ENCODE data around the gene PAPPA.

The PAPPA gene

DNA sequence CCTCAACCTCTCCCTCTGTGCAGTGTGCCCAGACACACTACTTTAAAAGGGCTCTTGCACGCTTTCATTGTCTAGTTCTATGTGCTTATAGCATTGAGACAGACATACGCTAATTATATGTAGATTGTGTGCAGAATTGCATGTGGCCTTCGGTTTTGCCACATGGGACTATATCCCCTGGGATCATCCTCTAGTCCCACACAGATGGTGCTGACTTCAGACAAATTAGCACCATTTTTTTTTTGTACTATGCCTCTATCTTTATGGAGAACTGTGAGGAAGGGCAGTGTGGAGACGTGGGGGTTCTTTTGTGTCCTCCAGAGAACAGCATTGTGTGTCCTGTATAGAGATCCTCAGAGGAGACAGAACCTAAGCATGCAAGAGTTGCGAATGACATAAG, 29.3 kb downstream of the PAPPA start:
- H3K9me3 Mint-ChIP-seq: no peaks in the 10 kb centered on the region
- no peaks in the 10 kb centered on the region for H3K36me3 Mint-ChIP-seq (ENCODE audit: low read depth)
- no peaks in the 10 kb centered on the region for H3K27me3 Mint-ChIP-seq
- DNase-seq: no peak
- H3K4me3 Mint-ChIP-seq: no peak overlapping the region
- no peaks in the 10 kb centered on the region for H3K4me1 Mint-ChIP-seq (ENCODE audit: low read depth)
- H3K27ac Mint-ChIP-seq: no peak overlapping the region

DNA sequence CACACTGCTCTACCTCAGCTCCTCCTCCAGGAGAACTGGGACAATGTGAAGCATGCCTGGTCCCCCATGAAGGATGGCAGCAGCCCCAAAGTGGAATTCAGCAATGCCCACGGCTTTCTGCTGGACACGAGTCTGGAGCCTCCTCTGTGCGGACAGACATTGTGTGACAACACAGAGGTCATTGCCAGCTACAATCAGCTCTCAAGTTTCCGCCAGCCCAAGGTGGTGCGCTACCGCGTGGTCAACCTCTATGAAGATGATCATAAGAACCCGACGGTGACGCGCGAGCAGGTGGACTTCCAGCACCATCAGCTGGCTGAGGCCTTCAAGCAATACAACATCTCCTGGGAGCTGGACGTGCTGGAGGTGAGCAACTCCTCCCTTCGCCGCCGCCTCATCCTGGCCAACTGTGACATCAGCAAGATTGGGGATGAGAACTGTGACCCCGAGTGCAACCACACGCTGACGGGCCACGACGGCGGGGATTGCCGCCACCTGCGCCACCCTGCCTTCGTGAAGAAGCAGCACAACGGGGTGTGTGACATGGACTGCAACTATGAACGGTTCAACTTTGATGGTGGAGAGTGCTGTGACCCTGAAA, 34.1 kb downstream of the PAPPA start:
- Mint-ChIP-seq H3K9me3 (no peaks in the 10 kb centered on the region), H3K36me3 (ENCODE audit: low read depth) (no peaks in the 10 kb centered on the region), H3K4me1 (ENCODE audit: low read depth) (no peaks in the 10 kb centered on the region)

DNA sequence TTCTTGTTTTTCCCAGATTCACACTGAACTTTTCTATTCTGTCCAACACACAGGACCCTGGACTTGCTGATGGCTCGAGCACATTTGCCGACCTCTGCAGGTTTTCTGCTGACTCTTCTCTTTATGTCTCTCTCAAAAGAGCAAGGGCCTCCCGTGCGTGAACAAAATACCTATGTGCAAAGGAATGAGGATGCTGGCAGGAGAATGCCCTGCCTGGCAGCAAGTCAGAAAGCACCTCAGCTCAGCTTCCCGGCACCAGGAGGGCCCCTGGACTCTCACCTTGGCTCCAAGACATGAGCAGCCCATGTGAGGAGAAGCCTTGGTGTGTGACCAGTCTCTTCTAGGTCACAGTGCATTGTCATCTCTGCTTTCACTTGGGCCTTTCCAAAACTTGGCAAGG, 36.1 kb downstream of the PAPPA start:
- Mint-ChIP-seq H3K9me3 (no peaks in the 10 kb centered on the region), H3K36me3 (ENCODE audit: low read depth) (no peaks in the 10 kb centered on the region), H3K4me1 (ENCODE audit: low read depth) (no peaks in the 10 kb centered on the region), H3K27ac (no peak overlapping the region), H3K27me3 (no peaks in the 10 kb centered on the region), H3K4me3 (no peak overlapping the region)
- DNase-seq: no peak

More for the DNA sequence above, 34.1 kb downstream of the PAPPA start:
- Mint-ChIP-seq H3K27me3 (no peaks in the 10 kb centered on the region), H3K27ac (no peak overlapping the region), H3K4me3 (no peak overlapping the region)
- DNase-seq: no peak

DNA sequence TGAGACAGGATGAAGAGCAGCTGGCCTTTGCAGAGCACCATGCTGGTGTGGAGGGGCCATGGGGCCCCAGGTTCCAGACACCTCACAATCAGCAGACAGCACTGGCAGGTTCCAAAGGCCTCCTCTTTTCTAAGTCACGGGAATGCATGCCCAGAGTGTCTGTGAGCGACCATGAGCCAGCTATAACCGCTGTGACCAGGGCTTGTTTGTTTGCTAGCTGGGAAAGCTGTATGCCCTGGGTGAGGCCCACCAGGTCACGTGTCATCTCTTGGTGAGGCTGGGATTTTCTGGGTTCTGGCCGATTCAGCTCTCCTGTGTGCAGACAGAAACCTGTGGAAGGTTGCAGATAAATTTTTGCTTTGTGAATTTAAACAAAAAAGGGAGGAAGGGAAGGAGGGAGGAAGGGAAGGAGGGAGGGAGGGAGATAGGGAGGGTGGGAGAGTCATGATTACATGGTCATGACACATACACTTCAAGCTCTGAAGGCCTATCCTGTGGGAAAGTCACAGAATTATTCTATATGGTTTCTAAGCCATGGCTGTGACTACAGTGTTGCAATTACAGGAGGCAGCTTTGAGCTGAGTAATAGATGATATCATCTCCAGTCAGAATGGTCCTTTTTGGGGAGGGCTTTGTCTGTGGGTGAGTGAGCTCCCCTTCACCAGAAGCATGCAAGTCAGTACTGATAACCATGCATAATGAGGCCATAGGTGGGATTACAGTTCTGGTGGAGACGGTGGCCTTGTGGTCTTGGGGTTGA, 37.2 kb downstream of the PAPPA start:
- Mint-ChIP-seq H3K27me3 (no peaks in the 10 kb centered on the region), H3K36me3 (ENCODE audit: low read depth) (no peaks in the 10 kb centered on the region), H3K4me3 (no peak overlapping the region), H3K27ac (no peak overlapping the region), H3K4me1 (ENCODE audit: low read depth) (no peaks in the 10 kb centered on the region), H3K9me3 (no peaks in the 10 kb centered on the region)
- no peak for DNase-seq

DNA sequence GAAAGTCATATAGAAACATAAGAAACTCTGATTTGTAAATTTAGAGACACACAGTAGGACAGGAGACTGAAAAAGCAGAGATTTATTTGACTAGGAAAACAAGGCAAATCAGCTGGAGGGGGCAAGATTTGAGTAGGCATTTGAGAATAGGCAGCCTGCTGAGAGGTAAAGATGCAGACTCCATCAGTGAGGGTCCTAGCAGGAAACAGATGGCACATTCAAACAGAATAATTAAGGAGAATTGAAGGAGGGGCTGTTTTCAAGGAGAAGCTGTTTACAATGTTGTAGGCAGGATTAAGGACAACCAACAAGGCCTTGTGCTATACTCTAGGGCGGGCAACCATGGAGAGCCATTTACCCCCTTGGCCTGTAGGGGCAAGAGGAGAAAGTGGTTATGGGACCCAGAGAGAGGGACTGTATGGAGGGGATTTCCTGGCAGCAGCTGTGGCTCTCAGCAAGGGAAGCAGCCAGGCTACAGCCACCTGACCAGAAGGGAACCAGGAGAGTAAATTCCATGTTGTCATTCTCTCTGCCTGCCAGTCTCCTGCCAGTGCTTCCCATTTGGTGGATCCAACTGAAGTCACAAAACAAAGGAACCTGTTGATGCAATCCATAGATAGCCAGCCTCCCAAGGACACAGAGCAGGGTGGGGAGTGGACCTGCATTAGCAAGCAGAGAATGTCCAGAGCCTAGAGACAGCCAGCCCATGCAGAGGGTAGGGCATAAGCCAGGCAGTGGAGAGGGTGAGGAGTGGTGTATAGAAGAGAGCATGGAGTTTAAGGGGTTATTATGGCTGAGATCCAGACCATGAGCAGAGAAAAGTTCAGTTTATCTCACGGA, 38.2 kb downstream of the PAPPA start:
- Mint-ChIP-seq H3K36me3 (ENCODE audit: low read depth) (no peaks in the 10 kb centered on the region), H3K27me3 (no peaks in the 10 kb centered on the region), H3K27ac (no peak overlapping the region), H3K4me1 (ENCODE audit: low read depth) (no peaks in the 10 kb centered on the region), H3K4me3 (no peak overlapping the region), H3K9me3 (no peaks in the 10 kb centered on the region)
- DNase-seq: no peak

DNA sequence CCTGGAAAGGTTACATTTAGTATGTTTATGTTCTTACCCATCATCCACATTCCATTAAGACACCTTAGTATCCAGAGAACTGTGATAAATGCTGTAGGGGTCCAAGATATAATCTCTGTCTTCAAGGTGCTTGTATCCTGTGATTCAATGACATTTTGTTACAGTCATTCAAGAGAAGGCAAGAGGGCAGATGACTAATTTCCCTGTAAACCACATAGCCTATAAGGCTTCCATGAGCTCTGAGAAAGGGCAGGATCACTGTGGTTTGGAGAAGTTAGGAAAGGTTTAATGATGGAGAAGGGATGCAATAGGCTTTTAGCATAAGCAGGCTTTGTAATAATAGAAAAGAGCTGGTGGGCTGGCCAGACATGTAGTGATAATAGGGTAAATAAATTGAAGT, 40.0 kb downstream of the PAPPA start:
- Mint-ChIP-seq H3K27ac (no peak overlapping the region), H3K4me3 (no peak overlapping the region), H3K9me3 (no peaks in the 10 kb centered on the region), H3K4me1 (ENCODE audit: low read depth) (no peaks in the 10 kb centered on the region), H3K27me3 (no peaks in the 10 kb centered on the region), H3K36me3 (ENCODE audit: low read depth) (no peaks in the 10 kb centered on the region)
- DNase-seq: no peak

DNA sequence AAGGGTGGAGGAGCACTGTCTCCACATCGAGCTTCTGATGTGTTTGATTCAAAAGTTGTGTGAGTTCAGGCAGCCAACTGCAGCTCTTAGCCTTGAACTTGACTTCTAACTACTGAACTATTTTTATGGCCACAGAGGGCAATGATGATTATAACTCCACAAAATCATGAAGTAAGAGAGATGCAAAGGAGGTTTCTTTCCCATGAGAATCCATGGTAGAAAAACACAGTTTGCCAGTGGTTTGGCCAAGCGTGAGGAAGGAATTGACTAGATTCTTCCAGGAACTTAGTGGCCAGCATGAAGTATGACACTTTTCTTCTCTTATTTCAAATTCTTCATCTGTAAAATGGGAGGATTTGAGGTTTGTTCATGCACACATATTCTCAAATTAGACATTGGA, 43.2 kb downstream of the PAPPA start:
- Mint-ChIP-seq H3K27me3 (no peaks in the 10 kb centered on the region), H3K9me3 (no peaks in the 10 kb centered on the region), H3K27ac (no peak overlapping the region), H3K4me1 (ENCODE audit: low read depth) (no peaks in the 10 kb centered on the region), H3K36me3 (ENCODE audit: low read depth) (no peaks in the 10 kb centered on the region), H3K4me3 (no peak overlapping the region)
- DNase-seq: no peak

DNA sequence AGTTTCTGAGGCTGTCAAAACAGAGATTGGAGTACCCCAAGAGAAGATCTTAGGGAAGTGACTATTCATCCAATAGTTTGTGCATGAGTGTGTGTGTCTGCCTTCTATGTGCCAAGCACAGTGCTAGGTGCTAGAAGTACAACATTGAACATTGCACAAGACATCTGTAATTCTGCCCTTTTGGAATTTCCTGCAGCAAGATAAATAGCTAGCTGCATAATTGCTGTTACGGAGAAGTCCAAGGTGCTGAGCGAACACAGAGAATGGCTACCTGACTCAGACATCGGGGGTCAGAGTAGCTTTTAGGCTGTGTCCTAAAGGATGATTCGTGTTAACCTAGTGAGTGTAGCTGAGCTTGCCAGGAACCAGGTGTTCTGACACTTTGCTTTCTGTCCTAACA, 44.8 kb downstream of the PAPPA start:
- Mint-ChIP-seq H3K27ac (no peak overlapping the region), H3K9me3 (no peaks in the 10 kb centered on the region)

DNA sequence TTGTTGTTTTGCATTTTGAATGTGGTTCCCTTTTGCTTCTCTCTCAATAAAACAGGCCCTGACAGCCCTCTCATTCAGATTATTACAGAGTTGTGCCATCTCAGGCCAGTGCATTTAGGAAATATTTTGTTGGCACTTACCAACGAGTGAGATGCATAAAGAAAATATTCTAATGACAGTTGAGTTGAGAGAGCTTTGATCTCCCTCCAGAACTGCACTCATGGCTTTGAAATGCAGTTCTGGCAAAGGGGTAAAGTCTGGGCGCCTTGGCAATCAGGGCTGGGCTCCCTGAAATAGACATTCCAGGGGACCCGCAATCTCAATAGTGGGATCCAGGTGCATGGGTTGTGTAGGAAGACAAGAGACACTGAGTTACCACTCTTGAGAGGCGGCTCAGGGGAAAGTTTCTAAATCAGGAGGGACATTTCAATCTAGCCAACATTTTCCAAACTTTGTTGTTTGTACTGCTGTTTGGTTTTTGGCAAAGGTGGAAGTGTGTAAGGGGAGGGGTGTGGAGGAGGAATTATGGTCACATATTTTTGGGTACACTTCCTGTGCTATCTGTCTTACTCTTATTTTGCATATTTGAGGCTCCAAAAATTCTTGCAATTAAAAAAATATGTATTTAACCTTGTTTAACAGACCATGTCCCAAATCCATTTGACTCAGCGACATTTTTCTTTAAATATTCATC, 48.8 kb downstream of the PAPPA start:
- no peaks in the 10 kb centered on the region for H3K36me3 Mint-ChIP-seq (ENCODE audit: low read depth)
- DNase-seq: no peak
- no peak overlapping the region for H3K4me3 Mint-ChIP-seq
- H3K27ac Mint-ChIP-seq: no peak overlapping the region
- H3K4me1 Mint-ChIP-seq (ENCODE audit: low read depth): no peaks in the 10 kb centered on the region
- H3K9me3 Mint-ChIP-seq: no peaks in the 10 kb centered on the region
- H3K27me3 Mint-ChIP-seq: peaks cover 3% of the 10 kb centered on the region

More for the DNA sequence above, 44.8 kb downstream of the PAPPA start:
- H3K36me3 Mint-ChIP-seq (ENCODE audit: low read depth): no peaks in the 10 kb centered on the region
- H3K27me3 Mint-ChIP-seq: peaks cover 3% of the 10 kb centered on the region
- no peaks in the 10 kb centered on the region for H3K4me1 Mint-ChIP-seq (ENCODE audit: low read depth)
- H3K4me3 Mint-ChIP-seq: no peak overlapping the region
- DNase-seq: no peak

DNA sequence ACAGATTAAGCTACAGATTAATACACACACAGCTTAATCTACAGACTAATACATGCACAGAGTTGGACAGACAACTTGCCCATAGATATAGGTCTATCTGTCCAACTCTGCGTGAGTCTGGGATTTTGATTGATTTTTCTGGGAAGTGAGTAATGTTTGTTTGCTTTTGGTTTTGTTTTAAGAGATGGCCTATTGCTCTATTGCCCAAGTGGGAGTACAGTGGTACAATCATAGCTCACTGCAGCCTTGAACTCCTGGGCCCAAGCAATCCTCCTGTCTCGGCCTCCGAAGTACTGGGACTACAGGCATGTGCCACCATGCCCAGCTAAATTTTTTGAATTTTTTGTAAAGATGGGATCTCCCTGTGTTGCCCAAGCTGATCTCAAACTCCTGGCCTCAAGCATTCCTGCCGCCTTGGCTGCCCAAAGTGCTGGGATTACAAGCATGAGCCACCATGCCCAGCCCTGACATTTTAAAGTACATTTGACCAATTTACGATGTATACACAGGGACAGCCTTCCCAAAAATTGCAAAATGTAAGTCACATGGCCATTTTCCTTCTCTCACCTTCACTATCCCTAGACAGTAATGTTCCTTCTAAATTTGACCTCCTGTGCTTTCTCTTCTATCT, 50.8 kb downstream of the PAPPA start:
- Mint-ChIP-seq H3K27me3 (peaks cover 3% of the 10 kb centered on the region), H3K4me3 (no peak overlapping the region), H3K9me3 (no peaks in the 10 kb centered on the region), H3K4me1 (ENCODE audit: low read depth) (no peaks in the 10 kb centered on the region), H3K27ac (no peak overlapping the region), H3K36me3 (ENCODE audit: low read depth) (no peaks in the 10 kb centered on the region)
- DNase-seq: no peak

DNA sequence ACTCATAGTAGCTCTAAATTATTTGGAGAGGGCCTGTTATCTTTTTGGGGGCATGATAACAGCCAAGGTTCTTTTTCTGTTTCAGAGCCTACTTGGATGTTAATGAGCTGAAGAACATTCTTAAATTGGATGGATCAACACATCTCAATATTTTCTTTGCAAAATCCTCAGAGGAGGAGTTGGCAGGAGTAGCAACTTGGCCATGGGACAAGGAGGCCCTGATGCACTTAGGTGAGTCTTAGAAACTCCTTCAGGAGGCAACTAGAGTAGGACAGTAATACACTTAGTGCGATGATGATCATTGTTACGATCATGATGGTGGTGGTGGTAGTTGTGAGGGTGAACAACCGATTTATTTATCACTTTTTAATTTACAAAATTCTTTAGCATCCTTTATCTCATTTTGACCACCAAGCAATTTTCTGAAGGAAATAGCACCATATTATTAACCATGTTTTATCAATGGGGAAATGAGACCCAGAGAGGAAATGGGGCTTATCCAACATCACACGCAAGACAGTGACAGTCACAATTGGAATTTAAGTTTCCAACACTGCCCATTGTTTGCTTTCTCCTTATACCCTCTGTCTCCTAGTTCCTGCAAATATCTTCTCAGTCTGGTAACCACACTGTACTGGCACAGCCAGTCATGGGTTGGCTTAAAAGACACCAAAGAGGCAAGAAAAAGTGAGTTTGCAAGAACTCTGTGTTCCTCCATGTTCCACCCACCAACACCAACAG, 54.0 kb downstream of the PAPPA start:
- Mint-ChIP-seq H3K4me3 (no peak overlapping the region), H3K9me3 (no peaks in the 10 kb centered on the region), H3K36me3 (ENCODE audit: low read depth) (no peaks in the 10 kb centered on the region), H3K27me3 (no peaks in the 10 kb centered on the region), H3K27ac (no peak overlapping the region), H3K4me1 (ENCODE audit: low read depth) (no peaks in the 10 kb centered on the region)
- DNase-seq: no peak

DNA sequence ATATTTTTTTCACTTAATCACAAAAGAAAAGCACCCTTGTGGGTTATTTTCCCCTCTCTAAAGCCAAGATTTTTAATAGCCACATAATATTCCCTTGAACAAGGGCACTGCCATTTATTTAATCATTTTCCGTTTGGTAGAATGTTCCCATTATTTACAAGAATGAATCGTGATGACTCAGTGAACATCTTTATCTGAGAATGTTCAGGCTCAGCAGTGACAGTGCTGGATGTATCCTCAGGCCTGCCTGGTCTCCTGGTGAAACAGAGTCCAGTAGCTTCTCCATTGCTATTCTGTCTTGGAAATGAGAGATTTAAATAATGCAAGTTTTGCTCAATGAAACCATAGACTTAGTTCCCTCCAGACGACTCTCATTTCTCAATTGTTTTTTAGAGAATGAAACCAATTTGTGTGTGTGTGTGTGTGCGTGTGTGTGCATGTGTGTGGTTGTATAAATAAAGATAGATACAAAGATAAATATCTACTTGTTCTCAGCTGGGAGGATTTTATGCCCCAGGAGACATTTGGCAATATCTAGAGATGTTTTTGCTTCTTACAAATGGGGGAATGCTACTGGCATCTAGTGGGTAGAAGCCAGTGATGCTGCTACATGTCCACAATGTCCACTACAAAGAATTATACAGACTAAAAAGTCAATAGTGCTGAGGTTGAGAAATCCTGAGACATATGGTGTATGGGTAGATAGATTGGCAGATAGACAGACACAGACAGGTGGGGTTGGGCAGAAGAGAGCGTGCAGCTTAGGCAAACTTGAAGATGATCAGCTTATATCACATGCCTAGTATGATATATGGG, 55.0 kb downstream of the PAPPA start:
- H3K27ac Mint-ChIP-seq: no peak overlapping the region
- no peaks in the 10 kb centered on the region for H3K4me1 Mint-ChIP-seq (ENCODE audit: low read depth)
- no peaks in the 10 kb centered on the region for H3K36me3 Mint-ChIP-seq (ENCODE audit: low read depth)
- no peak overlapping the region for H3K4me3 Mint-ChIP-seq
- DNase-seq: no peak
- H3K27me3 Mint-ChIP-seq: no peaks in the 10 kb centered on the region
- H3K9me3 Mint-ChIP-seq: no peaks in the 10 kb centered on the region

DNA sequence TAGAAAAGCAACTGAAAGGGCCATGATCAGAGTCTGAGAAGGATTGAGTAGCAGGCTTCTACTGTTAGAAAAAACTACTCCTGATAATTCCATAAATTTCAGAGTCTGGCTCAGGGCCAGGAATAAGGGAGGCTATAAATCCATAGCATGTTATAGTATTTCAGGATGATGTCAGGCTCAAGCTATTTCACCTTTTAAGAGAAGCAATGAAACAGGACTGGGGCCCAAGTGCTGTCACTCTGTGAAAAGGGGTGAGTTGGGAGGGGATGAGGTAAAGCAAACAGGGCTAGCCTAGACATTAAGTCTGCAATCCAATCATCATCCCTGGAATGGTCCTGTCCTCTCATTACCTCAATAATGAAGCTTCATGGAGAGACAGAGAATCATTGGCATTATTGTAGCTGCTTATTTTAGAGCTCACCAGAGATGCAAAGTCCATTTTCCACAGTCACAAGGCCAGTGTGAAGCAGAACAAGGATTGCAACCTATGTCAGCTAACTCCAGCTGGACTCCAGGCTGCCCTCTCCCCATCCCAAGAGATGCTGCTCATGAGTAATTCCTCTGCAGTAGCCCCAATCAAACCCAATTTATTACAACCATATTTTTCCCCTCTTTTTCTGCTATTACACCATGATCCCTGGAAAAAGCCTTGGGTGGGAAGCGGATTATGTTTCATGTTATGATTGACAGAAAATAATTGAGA, 56.0 kb downstream of the PAPPA start:
- H3K9me3 Mint-ChIP-seq: no peaks in the 10 kb centered on the region
- H3K36me3 Mint-ChIP-seq (ENCODE audit: low read depth): no peaks in the 10 kb centered on the region
- no peak overlapping the region for H3K27ac Mint-ChIP-seq

More for the DNA sequence above, 56.0 kb downstream of the PAPPA start:
- Mint-ChIP-seq H3K4me1 (ENCODE audit: low read depth) (no peaks in the 10 kb centered on the region), H3K4me3 (no peak overlapping the region), H3K27me3 (no peaks in the 10 kb centered on the region)
- DNase-seq: no peak
